HFF-Myc (cell line): ENCODE results near the gene RCE1.

ENCODE experiments used
- DNase-seq: peaks from one replicate; pipeline ENCODE4 v3.0.0-alpha.2; 2011; ENCODE audit warnings: low read depth; ENCODE audit errors: extremely low read depth
- H3K4me3 ChIP-seq: replicated peaks from 2 replicates; pipeline ENCODE4 v1.5.1; 2011; ENCODE audit warnings: low read depth, mild to moderate bottlenecking, control low read depth, low read length
- CTCF ChIP-seq: IDR thresholded peaks from 2 replicates; pipeline ENCODE4 v1.5.1; 2012; ENCODE audit warnings: mild to moderate bottlenecking, low read depth, low read length, control low read depth; ENCODE audit errors: missing control alignments

Gene RCE1

GRCh38 chr11:66853242-66854229, 10.3 kb downstream of the RCE1 start:
- H3K4me3 ChIP-seq = no peak overlapping the region
- TF ChIP-seq CTCF = no peak
- DNase-seq = no peak

GRCh38 chr11:66854231-66854661, 11.0 kb downstream of the RCE1 start:
- no peak for TF ChIP-seq CTCF
- no peak overlapping the region for H3K4me3 ChIP-seq
- no peak for DNase-seq

- no peak overlapping the region for H3K4me3 ChIP-seq
- DNase-seq = no peak
- TF ChIP-seq CTCF = no peak
Observed at GRCh38 chr11:66854729-66855211, 11.5 kb downstream of the RCE1 start.

- TF ChIP-seq CTCF = no peak
- peak; percentile 63 for DNase-seq
- peak overlapping the region; percentile 75 for H3K4me3 ChIP-seq
Observed at GRCh38 chr11:66855574-66856495, 12.6 kb downstream of the RCE1 start.

GRCh38 chr11:66856496-66857233, 13.4 kb downstream of the RCE1 start, which contains the start of gene LRFN4:
TSS of gene LRFN4 (plus strand) at chr11:66857064. CDS start at chr11:66857745, 681 bp downstream.
- no peak for TF ChIP-seq CTCF
- DNase-seq = no peak

GRCh38 chr11:66857234-66857926, 14.1 kb downstream of the RCE1 start:
- TF ChIP-seq CTCF = no peak
- DNase-seq = no peak
- H3K4me3 ChIP-seq = peak overlapping the region; percentile 75

More at GRCh38 chr11:66856496-66857233, 13.4 kb downstream of the RCE1 start, which contains the start of gene LRFN4:
- peak within 1 kb of the TSS; percentile 75 for H3K4me3 ChIP-seq
